SIG-M5 treated with dmso at 0.1 percent for 504 hours (cell line): Measurements from ENCODE around the gene SH3RF1.
A peak's percentile ranks its signal among the peaks of the same experiment; 100 is the strongest.

ENCODE experiments used
- DNase-seq: peaks from one replicate; lab custom pipeline; 2025; ENCODE audit not compliant: unreplicated experiment; lab: John Stamatoyannopoulos, UW

The SH3RF1 gene

DNA sequence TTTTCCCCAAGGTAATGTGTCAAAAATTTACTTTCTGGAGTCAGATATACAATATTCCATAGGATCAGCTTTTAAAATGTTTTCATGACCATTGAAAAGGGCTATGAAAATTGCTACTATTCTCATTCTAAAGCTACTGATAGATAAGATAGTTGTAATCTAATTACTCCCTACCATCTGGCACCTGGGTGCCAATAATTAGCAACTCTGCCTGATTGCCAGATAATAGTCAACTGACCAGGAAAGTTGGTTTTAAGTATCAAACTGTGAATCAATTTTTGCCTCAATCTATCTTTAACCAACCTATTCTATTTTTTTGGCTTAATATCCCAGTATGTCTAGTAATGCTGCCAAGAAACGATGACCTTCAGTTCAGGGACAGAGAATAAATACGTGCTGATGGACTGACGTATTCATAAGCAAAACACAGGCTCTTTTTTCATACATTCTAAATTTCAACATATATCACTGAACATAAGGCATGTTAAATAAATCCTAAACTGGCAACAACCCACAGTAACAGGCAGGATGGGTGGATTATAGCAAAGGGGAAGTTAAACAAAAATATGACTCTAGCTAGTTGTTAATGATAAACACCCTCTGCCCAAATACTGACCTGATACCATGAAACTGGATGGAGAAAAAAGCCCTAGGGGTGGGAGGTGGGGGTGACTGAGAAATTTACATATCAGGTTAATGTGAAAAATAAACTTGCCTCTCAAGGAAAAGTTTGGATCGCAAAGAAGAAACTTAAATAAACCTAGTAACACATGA, 18.2 kb downstream of the SH3RF1 start:
- no peak for DNase-seq

DNA sequence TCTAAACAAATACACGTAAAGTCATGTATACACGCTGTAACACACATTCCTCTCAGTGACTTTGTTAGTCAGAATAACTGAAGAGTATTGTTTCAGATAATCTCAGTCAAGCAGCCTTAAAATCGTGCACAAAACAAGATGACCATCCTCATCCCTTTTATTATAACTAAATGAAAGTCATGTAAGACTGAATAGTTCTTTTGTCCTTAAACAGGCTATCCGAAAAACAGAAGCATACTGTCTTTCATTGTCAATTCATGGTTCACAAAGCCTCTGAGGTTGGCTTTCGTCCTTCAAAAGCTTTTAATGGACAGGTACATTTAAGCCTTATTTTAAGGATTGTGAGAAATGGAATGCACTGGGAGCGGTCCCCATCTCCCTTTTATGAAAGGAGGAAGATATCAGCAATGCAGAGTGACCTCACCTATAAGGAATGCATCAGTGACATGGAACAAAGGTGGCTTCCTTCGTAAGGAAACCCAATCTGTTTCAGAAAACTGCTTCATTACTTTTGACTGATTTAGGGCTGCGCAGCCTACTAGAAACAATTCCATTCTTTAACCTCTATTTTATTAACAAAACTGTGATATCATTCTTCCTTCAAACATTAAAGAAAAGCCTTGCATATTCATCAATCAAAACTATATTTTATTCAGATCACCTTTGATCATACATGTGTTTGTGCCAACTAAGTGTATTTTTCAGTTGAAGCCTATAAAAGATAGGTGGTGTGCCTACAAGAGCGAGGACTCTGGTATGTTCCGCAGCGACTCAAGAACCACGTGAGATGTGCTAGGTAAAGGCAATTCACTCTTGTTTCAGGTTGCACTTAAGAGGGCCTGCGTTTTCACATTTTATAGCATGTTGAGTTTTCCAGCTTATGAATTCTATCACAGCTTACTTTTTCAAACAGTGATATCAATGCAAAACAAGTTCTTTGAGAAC, 19.2 kb downstream of the SH3RF1 start:
- DNase-seq: no peak

- DNase-seq: no peak
These were observed 20.0 kb downstream of the SH3RF1 start for GRCh38 chr4:169250796-169251195.

DNA sequence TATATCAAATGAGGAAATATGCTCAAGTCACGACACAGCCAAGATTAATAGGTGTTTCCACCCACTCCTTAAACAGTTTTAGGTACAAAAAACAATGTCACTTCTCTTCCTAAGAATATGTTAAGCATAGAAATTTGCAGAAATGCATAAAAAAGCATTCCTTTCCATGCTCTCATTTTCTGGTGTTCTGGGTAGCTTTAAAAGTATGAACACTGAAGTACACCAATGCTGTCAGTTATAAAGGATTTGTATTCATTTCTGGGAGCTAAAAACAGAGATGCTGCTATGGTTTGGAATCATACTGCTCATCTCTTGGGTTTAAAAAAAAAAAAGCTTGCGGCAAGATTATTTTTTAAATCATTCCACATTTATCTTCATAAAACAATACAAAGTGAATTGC, 20.8 kb downstream of the SH3RF1 start:
- DNase-seq: no peak

- DNase-seq: no peak
These were observed 21.4 kb downstream of the SH3RF1 start for GRCh38 chr4:169249214-169249973.

DNA sequence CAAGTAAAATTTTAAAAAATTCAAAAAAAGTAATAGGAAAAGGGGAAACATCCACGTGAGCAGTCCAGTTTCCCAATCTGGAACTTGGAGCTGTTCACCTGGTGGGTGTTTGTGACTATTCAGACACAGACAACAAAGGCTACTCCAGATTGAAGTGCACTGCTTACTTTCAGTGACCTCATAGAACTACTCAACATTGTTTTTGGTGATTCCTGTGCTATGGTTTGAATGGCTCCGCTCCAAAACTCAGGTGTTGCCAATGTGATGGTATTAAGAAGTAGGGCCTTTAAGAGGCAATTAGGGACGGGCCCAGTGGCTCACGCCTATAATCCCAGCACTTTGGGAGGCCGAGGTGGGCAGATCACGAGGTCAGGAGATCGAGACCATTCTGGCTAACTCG, 22.1 kb downstream of the SH3RF1 start:
- no peak for DNase-seq

GRCh38 chr4:169246957-169247396, 23.8 kb downstream of the SH3RF1 start:
- DNase-seq: no peak

GRCh38 chr4:169246279-169246678, 24.5 kb downstream of the SH3RF1 start:
- no peak for DNase-seq

- peak; percentile 53 for DNase-seq
These were observed 25.7 kb downstream of the SH3RF1 start for GRCh38 chr4:169245061-169245460.

DNA sequence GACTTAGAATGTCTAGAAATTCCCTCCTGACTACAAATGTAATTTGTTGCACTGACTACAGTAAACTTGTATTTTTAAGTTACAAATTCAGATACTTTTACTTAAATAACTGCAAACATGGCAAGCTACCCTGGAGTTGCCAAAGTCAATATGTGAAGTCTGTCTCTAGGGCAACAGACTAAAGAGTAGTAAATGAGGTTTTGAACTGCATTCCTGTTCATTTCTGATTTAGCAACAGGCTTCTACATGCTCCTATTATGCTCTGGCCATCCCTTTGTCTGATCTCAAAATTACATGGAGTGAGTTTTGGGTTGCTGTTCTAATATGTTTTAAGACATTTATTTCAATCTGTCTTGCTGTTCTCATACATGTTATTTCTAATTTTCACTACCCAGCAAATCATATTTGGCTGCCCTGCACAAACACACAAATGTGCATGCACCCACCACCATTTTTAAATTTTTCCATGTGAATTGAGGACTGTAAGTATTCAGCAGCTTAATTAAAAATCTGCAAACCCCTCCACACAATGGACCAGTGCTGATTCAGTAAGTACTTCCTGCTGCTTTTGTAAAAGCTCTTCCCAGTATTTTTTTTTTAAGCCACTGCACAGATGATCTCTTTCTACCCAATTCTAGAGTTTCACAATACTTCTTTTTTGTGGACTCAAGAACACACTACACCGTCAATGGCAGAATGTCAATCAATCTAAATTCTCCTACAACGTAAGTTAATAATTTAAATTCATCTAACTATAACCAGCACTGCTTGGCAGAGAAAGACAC, 26.7 kb downstream of the SH3RF1 start:
- DNase-seq: peak; percentile 20

DNA sequence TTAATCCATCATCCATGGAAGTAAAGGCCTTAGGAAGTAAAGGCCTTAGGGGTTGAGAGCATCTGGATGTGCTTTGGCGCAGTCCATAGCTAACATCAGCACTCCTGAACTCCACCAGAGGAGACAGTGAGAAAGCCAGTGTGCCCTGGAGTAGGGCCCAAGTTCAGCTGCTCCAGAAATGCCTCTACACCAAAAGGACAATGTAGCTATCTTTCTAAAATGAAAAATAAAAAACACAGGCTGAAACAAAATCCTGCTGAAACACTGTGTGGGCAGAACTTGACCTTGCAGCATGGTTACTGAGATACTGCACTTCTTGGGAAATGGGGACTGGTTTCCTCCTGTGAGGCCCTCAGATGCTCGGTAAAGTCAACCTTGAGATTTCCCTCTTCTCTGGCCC, 29.3 kb downstream of the SH3RF1 start:
- no peak for DNase-seq

GRCh38 chr4:169239221-169239905, 31.4 kb downstream of the SH3RF1 start:
- DNase-seq: no peak

GRCh38 chr4:169238445-169238844, 32.3 kb downstream of the SH3RF1 start:
- no peak for DNase-seq

GRCh38 chr4:169236873-169237626, 33.7 kb downstream of the SH3RF1 start:
- no peak for DNase-seq

DNA sequence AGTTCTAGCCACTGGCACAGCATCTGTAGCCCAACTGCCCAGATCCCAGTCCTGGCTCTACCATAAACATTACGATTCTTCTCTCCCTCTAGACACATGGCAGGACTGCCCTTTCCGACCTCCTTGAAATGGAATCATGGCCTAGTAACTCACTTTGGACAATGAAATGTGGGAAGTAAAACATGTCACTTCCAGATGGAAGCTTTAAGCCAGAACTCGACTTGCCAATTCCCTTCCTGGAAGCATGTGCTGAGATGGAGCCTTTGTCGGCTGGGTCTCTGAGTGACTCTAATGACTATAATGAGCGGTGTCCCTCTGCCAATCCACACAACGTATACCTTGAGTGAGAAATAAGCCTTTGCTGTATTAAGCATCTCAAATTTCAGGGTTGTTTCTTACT, 34.7 kb downstream of the SH3RF1 start:
- DNase-seq: no peak

- no peak for DNase-seq
These were observed 36.5 kb downstream of the SH3RF1 start for GRCh38 chr4:169234137-169234855.

- DNase-seq: no peak
These were observed 37.1 kb downstream of the SH3RF1 start for GRCh38 chr4:169233691-169234090.

DNA sequence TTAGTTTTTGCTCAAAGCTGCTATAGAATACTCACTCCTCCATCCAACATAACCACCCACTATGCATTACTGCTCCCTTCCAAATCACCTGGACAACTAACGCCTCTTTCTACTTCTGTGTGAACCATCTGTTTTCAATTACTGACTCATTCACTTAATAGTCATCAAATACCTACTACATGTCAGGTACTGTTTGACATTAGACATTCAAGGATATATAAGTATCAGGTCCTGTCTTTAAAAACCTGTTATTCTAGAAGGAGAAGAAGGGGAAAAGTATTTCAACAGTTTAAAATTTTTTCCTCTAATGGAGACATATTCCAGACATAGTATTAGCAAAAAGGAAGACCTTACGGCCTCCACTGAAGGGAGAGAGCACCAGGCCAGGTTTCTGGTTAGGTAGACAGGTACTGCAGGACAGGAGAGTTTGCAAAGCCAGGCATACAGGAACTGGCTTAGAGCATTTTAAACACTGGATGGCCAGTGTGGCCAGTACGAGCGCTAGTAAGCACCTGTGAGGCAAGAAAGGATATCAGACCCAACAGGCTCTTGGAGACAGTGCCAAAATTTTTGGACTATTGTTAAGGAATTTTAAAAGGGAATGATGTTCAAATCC, 39.0 kb downstream of the SH3RF1 start:
- DNase-seq: no peak
